GM13976 (cell line): ENCODE measurements around the gene FRMD4A.

Experiments used
- DNase-seq: peaks from one replicate; pipeline ENCODE4 v3.0.0; 2012; ENCODE audit warnings: low spot score
- in situ Hi-C: fragments of 300-500 bp; cut with MboI; formaldehyde crosslinking; loops from one replicate; pipeline ENCODE4 v1.12.0; 2022; ENCODE audit warnings: low sequenced_read_pairs, mixed read lengths, inconsistent platforms; ENCODE audit not compliant: unreplicated experiment
- TF ChIP-seq, protein P1 (sequence below): IDR thresholded peaks from 2 replicates; pipeline ENCODE4 v1.5.1; 2012; ENCODE audit warnings: borderline replicate concordance, mild to moderate bottlenecking; ENCODE audit not compliant: insufficient read depth; ENCODE audit errors: extremely low read depth, missing control alignments, control extremely low read depth

Gene FRMD4A

DNA sequence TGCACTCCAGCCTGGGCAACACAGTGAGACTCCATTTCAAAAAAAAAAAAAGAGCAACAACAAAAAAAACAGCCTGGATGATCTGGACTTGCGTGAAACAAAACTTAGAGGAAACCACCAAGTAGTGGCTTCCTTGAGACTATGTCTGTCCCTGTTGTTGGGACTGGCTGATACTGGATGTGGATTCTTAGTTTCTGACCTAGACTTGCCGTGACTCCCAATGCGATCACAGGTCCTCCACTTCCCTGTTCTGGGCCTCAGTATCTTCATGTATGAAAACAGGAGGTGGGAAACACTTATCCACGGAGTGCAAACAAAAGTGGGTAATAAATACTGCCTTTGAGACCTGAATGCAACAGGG is 618.3 kb downstream of the FRMD4A start:
- no peak for DNase-seq
- in situ Hi-C loops = no loop called here
- TF ChIP-seq, protein P1, sequence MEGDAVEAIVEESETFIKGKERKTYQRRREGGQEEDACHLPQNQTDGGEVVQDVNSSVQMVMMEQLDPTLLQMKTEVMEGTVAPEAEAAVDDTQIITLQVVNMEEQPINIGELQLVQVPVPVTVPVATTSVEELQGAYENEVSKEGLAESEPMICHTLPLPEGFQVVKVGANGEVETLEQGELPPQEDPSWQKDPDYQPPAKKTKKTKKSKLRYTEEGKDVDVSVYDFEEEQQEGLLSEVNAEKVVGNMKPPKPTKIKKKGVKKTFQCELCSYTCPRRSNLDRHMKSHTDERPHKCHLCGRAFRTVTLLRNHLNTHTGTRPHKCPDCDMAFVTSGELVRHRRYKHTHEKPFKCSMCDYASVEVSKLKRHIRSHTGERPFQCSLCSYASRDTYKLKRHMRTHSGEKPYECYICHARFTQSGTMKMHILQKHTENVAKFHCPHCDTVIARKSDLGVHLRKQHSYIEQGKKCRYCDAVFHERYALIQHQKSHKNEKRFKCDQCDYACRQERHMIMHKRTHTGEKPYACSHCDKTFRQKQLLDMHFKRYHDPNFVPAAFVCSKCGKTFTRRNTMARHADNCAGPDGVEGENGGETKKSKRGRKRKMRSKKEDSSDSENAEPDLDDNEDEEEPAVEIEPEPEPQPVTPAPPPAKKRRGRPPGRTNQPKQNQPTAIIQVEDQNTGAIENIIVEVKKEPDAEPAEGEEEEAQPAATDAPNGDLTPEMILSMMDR = no peak

DNA sequence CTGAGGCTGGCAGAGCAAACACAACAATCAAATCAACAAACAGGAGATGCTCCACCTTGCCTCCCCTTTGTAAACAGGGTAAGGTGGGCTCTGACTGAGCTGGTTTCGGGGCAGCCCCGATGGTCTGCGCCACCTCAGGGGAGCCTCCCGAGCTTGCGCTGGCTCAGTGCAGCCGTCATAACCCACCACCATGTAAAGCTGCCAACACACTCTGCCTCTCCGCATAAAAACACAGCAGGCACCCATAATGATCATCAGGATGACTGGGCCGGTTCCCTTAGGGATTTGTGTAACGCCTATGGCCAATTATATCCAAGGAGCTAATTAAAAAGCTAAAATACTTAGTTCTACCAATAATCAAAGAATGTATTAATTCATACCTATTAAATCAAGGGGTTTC is 619.4 kb downstream of the FRMD4A start:
- no peak for DNase-seq
- TF ChIP-seq, protein P1 = no peak
- in situ Hi-C loops = no loop called here

DNA sequence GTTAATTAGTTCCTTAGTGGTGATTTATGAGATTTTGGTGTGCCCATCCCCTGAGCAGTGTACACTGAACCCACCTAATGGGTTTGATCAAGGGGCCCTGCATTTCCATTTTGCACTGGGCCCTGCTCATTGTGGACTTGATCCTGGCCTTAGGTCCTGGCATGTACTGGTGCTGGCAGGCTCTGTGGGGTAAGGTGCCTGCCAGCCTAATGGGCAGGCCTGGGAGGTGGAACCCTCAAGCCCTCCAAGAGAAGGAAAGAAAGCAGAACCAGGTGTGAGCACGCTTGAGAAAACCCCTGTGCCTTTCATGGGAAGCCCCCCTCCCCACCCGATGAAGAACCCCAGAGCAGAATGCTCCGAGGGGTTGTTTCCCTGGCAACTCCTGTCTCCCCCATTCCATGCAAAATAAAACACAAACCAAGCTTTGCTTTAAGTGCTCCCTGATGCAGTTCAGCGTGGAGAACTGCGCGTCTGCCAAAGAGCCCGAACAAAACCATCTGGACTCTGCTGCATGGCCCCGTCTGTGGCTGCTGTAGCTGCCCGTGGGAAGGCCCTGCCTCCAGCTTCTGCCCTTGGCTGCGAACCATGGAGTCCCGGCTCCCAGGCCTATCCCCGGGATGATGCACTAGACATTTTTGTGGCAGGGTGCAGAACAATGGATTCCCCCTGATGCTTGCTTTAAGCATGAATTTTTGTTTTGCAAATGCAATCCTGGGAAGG is 620.6 kb downstream of the FRMD4A start:
- no peak for DNase-seq
- TF ChIP-seq, protein P1 = no peak
- in situ Hi-C loops = no loop called here

DNA sequence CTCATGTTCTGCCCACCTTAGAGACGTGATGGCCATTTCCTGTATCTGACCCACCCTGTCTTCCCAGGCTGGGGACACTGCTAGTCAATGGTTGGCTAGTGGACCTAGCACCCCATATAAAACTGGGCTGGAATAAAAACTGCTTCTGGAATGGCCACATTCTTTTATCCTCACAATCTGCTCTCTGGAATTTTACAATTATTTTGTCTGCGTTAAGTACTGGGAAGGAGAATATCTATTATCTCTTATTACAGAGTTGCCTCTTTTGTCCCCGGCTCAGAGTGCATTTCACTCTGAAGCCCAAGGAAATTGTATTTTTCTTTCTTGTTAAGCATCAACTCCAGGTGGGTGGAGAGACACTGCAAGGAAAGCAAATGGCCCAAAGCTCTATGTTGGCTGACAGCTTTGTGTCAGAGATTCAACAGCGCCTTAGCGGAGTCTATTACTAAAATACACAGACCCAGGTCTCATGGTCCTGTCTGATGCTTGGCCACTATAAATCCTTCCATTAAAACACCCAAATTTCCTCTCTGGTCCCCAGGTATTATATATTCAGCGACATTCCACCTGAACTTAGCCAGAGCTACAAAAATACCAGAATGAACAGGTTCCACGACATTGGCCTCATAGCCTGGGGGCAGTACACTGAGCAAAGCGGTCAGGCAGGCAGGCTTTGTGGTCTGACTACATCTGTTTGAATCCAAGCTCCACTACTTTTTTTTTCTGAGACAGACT is 622.3 kb downstream of the FRMD4A start:
- TF ChIP-seq, protein P1 = no peak
- no peak for DNase-seq
- in situ Hi-C loops = no loop called here

DNA sequence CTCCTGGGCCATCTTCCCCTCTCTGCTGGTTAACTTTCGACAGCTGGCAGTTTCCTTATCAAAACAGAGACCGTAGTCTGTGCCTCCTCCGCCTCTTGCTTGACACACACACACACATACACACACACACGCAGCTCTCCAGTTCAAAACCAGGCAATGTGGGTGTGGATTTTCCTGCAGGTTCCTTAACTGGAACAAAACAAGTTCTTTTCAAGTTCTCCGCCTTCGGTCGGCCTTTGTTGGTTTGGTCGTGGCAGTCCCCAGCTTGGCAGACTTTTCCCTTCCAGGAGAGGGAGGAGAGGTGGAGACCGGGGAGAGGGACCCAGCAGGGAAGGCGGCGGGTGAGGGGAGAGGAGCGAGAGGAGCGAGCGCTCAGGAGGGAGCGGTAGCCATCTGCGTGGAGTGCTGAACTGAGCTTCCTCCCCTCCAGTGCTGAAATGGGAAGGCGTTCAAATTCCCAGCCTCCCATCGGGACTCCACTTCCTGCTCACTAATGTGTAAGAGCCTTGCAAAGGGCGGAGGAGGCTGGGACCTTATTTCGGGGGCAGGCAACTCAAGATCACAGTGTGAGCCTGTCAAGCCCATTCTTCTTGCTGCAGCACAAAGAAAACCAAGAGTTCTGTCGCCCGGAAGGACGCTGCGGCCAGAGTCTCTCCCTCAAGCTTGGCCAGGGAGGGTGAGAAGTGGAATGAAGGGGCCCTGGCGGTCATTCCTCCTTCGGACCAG is 623.4 kb downstream of the FRMD4A start:
- DNase-seq = peak; percentile 60
- TF ChIP-seq, protein P1 = no peak
- in situ Hi-C loops = no loop called here

DNA sequence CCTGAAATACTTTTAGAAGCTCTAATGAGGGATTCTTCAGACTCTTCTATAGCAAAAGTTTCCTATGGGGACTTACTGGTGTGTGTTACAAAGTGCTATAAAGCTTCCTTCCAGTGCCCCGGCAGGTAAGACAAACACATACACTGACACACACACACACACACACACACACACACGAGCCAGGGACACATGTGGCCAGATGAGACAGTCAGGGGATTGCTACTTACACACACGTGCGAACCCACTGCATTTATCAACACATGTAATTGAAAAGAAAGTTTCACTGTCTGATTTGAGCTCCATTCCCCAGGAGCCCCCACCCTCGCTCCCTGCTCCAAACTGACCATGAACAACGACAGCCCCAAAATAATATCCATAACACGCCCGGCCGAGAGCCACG is 624.1 kb downstream of the FRMD4A start:
- in situ Hi-C loops = no loop called here
- no peak for DNase-seq
- TF ChIP-seq, protein P1 = no peak
